Kidney (tissue), 14 donors: ENCODE measurements around the gene CNTN5. TPM values are rescaled to one million over a fixed set of nuclear protein-coding genes. Genes with fewer than 3 reads are reported as not detected.

Source experiments
- DNase-seq, 5 donors: peaks; one replicate each; pipeline ENCODE4 v3.0.0-alpha.2; 2013 to 2020
- FAIRE-seq: peaks from 2 replicates; lab custom pipeline; 2012; peaks lifted over from hg19 to GRCh38; lab: Jason Lieb, UNC
- H3K27ac ChIP-seq, 2 donors: one replicate each; pipeline ENCODE4 v1.7.0; 2013; ENCODE audit warnings: low read depth in 2 of 2, low read length in 2 of 2, inconsistent platforms in 1 of 2
- H3K27me3 ChIP-seq: one replicate; pipeline ENCODE4 v1.7.1; 2013; ENCODE audit warnings: low read length, inconsistent platforms; ENCODE audit not compliant: control insufficient read depth, insufficient read depth
- H3K36me3 ChIP-seq, 3 donors: one replicate each; pipeline versions ENCODE4 v1.7.0 to v1.7.1; 2013; ENCODE audit warnings: low read length in 3 of 3, control low read depth in 1 of 3, inconsistent platforms in 1 of 3; ENCODE audit not compliant: insufficient read depth in 3 of 3, control insufficient read depth in 2 of 3
- H3K4me1 ChIP-seq, 3 donors: one replicate each; pipeline versions ENCODE4 v1.7.0 to v1.7.1; 2013; ENCODE audit warnings: low read length in 3 of 3, inconsistent platforms in 1 of 3, low read depth in 1 of 3; ENCODE audit not compliant: control insufficient read depth in 2 of 3, insufficient read depth in 2 of 3
- H3K4me3 ChIP-seq, 3 donors: one replicate each; pipeline versions ENCODE4 v1.7.0 to v1.8.1; 2013; ENCODE audit warnings: low read length in 3 of 3, control low read depth in 1 of 3, inconsistent platforms in 1 of 3
- H3K9ac ChIP-seq, 3 donors: one replicate each; pipeline versions ENCODE4 v1.7.0 to v1.7.1; 2013; ENCODE audit warnings: low read length in 3 of 3, control low read depth in 1 of 3, inconsistent platforms in 1 of 3
- H3K9me3 ChIP-seq, 3 donors: one replicate each; pipeline versions ENCODE4 v1.7.0 to v1.7.1; 2013; ENCODE audit warnings: low read length in 3 of 3, control low read depth in 1 of 3, inconsistent platforms in 1 of 3; ENCODE audit not compliant: control insufficient read depth in 2 of 3, insufficient read depth in 1 of 3
- CTCF ChIP-seq: IDR thresholded peaks from 3 replicates; pipeline ENCODE4 v1.5.1; 2012; ENCODE audit warnings: mild to moderate bottlenecking, moderate library complexity, borderline replicate concordance; ENCODE audit not compliant: insufficient read depth; ENCODE audit errors: extremely low read depth
- intact Hi-C: fragments of 100-400 bp; cut with DNase I; formaldehyde crosslinking; loops from one replicate; pipeline ENCODE4 v1.11.1; 2022
- polyA plus RNA-seq: library from polyadenylated mRNA; stranded (reverse); fragments of 350-450 nt; fragmentation: Illumina TruSeq; extraction: RNeasy Lipid Tissue Mini Kit (QIAGEN cat#74804); gene quantifications from one replicate; pipeline ENCODE4 v1.2.3, GENCODE V29; 2014; ENCODE audit warnings: low read depth, low replicate concordance; ENCODE audit not compliant: insufficient read depth
- total RNA-seq: library from RNA; stranded (reverse); fragmentation: NEBNext Ultra II Directional; extraction: Animal tissue kit (Norgen Biotek cat#: 25700); gene quantifications from one replicate; pipeline ENCODE4 v1.2.1, GENCODE V29; 2021
- donor health status: control.
- donor health status: control.
- donor health status: control.
- donor health status: control.
- donor health status: control.
- donor health status: DM: yes; HTN: yes; CAD: no.
- donor health status: Normal renal cell carcinoma (clear cell type).

Gene CNTN5
- total and polyA plus RNA-seq, 2 donors from 2014 or later = 0.11 to 0.66 TPM

- Histone ChIP-seq H3K27ac (no peak overlapping the region), H3K4me3 (no peak overlapping the region), H3K9ac (no peak overlapping the region), H3K9me3 (no peaks in the 10 kb centered on the region), H3K36me3 (no peaks in the 10 kb centered on the region), H3K27me3 (no peaks in the 10 kb centered on the region), H3K4me1 (no peaks in the 10 kb centered on the region)
- intact Hi-C loops = no loop called here
- no peak for FAIRE-seq
- DNase-seq = no peak
- no peak for TF ChIP-seq CTCF
Observed at GRCh38 chr11:99531468-99531867, 510.7 kb downstream of the CNTN5 start.

- intact Hi-C loops = no loop called here
- FAIRE-seq = no peak
- Histone ChIP-seq H3K9ac (no peak overlapping the region), H3K27ac (no peak overlapping the region), H3K27me3 (no peaks in the 10 kb centered on the region), H3K9me3 (no peaks in the 10 kb centered on the region), H3K4me3 (no peak overlapping the region), H3K36me3 (no peaks in the 10 kb centered on the region), H3K4me1 (no peaks in the 10 kb centered on the region)
- TF ChIP-seq CTCF = no peak
- no peak for DNase-seq
Observed at GRCh38 chr11:99534812-99535211, 514.1 kb downstream of the CNTN5 start.

GRCh38 chr11:99535406-99535805 lies 514.7 kb downstream of the CNTN5 start:
- no peak for TF ChIP-seq CTCF
- FAIRE-seq = no peak

GRCh38 chr11:99535819-99536218 lies 515.1 kb downstream of the CNTN5 start:
- FAIRE-seq (no peak), DNase-seq (no peak)
- no peak overlapping the region for H3K4me3 ChIP-seq
- TF ChIP-seq CTCF = no peak
- intact Hi-C loops = no loop called here
- H3K36me3 ChIP-seq = no peaks in the 10 kb centered on the region
- H3K4me1 ChIP-seq = no peaks in the 10 kb centered on the region
- H3K9me3 ChIP-seq = no peaks in the 10 kb centered on the region
- H3K9ac ChIP-seq = no peak overlapping the region
- H3K27me3 ChIP-seq = no peaks in the 10 kb centered on the region
- no peak overlapping the region for H3K27ac ChIP-seq

More at GRCh38 chr11:99535406-99535805, 514.7 kb downstream of the CNTN5 start:
- Histone ChIP-seq H3K4me3 (no peak overlapping the region), H3K27me3 (no peaks in the 10 kb centered on the region), H3K9me3 (no peaks in the 10 kb centered on the region), H3K9ac (no peak overlapping the region), H3K36me3 (no peaks in the 10 kb centered on the region), H3K27ac (no peak overlapping the region), H3K4me1 (no peaks in the 10 kb centered on the region)
- no peak for DNase-seq
- intact Hi-C loops = no loop called here
